ENCODE results near the gene ATP11B. TPM values are rescaled to one million over a fixed set of nuclear protein-coding genes. Genes with fewer than 3 reads are reported as not detected.

The ATP11B gene
- total and polyA plus RNA-seq, 9 of the 15 experiments (the other 6 are each of a cell fraction or from before 2014, with no cell fraction given) = 11.9 to 68.7 (median 41.8) TPM

DNA sequence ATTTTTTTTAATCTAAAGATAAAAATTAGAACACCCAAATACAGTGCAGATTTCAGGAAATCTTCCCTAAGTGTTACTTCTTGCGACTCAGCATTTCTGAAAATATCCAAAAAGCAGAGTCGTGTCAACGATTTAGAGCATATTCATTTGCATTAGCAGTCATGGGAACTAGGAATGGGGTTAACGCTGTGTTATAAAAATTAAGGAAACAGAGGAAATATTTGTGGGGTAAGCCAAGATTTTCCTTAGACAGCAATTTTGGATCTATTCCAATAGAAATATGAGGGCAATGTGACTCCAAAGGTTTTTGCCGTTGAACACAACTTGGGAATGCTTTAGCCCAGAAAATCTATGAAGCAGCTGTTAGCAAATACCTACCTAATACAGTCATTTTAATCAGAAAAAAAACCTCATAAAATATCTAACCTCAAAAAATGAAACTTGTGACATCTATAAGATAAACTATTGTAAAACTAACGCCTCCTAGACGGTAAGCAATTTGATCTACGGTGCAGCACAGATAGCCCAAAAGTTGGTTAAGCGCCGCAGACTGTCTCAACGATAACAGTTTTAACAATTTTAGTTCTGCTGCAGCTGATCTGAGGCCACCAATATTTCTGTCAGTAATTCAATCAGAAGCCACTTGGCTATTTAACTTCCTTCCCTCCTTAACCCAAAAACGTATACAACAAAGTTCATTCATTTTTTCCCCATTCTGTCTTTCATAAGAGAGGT lies 5.8 kb upstream of the ATP11B start (continued):
- peak in 1 of 2 experiments; percentile 22 for TF ChIP-seq AFF1 (IDR thresholded peaks at IDR 0.05; ENCODE audit: low read depth in 1 of 2, partially characterized antibody in 2 of 2)
- no peak for TF ChIP-seq SAFB (IDR thresholded peaks at IDR 0.05; ENCODE audit: borderline replicate concordance, low read depth, low read length)
- no peak for TF ChIP-seq HOXB6 (CRISPR knock-in tag; IDR thresholded peaks at IDR 0.05; ENCODE audit: borderline replicate concordance)
- TF ChIP-seq SRSF9 (IDR thresholded peaks at IDR 0.05; ENCODE audit: borderline replicate concordance, low read depth, low read length) = no peak
- TF ChIP-seq, protein P1, sequence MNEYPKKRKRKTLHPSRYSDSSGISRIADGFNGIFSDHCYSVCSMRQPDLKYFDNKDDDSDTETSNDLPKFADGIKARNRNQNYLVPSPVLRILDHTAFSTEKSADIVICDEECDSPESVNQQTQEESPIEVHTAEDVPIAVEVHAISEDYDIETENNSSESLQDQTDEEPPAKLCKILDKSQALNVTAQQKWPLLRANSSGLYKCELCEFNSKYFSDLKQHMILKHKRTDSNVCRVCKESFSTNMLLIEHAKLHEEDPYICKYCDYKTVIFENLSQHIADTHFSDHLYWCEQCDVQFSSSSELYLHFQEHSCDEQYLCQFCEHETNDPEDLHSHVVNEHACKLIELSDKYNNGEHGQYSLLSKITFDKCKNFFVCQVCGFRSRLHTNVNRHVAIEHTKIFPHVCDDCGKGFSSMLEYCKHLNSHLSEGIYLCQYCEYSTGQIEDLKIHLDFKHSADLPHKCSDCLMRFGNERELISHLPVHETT (CRISPR knock-in tag; conservative IDR thresholded peaks at IDR 0.05 in 1 of 2, IDR thresholded peaks at IDR 0.05 in 1 of 2) = 0 out of 4 replicates have a peak, but pooled peaks of 1 of the 2 experiments have one; percentile 21
- TF ChIP-seq, protein P2, sequence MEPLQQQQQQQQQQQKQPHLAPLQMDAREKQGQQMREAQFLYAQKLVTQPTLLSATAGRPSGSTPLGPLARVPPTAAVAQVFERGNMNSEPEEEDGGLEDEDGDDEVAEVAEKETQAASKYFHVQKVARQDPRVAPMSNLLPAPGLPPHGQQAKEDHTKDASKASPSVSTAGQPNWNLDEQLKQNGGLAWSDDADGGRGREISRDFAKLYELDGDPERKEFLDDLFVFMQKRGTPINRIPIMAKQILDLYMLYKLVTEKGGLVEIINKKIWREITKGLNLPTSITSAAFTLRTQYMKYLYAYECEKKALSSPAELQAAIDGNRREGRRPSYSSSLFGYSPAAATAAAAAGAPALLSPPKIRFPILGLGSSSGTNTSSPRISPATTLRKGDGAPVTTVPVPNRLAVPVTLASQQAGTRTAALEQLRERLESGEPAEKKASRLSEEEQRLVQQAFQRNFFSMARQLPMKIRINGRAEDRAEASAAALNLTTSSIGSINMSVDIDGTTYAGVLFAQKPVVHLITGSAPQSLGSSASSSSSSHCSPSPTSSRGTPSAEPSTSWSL (CRISPR knock-in tag; IDR thresholded peaks at IDR 0.05; ENCODE audit: borderline replicate concordance) = no peak
- TF ChIP-seq TBL1XR1 (IDR thresholded peaks at IDR 0.05; ENCODE audit: low read length in 2 of 2) = peak in 1 of 2 experiments; percentile 77; a peak in 1 of 4 replicates
- no peak for TF ChIP-seq NR2C1 (IDR thresholded peaks at IDR 0.05)
- TF ChIP-seq NR2C1 (tag; IDR thresholded peaks at IDR 0.05) = no peak
- TF ChIP-seq ZNF146 (CRISPR knock-in tag; IDR thresholded peaks at IDR 0.05; ENCODE audit: unreplicated experiment) = no peak
- TF ChIP-seq SREBF1 (IDR thresholded peaks at IDR 0.05; ENCODE audit: borderline replicate concordance, low read depth, low read length) = no peak
- no peak for TF ChIP-seq GTF2A2 (tag; IDR thresholded peaks at IDR 0.05)
- TF ChIP-seq SFPQ (IDR thresholded peaks at IDR 0.05; ENCODE audit: low read depth, low read length) = no peak
- TF ChIP-seq, protein P3, sequence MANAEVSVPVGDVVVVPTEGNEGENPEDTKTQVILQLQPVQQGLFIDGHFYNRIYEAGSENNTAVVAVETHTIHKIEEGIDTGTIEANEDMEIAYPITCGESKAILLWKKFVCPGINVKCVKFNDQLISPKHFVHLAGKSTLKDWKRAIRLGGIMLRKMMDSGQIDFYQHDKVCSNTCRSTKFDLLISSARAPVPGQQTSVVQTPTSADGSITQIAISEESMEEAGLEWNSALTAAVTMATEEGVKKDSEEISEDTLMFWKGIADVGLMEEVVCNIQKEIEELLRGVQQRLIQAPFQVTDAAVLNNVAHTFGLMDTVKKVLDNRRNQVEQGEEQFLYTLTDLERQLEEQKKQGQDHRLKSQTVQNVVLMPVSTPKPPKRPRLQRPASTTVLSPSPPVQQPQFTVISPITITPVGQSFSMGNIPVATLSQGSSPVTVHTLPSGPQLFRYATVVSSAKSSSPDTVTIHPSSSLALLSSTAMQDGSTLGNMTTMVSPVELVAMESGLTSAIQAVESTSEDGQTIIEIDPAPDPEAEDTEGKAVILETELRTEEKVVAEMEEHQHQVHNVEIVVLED (CRISPR knock-in tag; IDR thresholded peaks at IDR 0.05) = no peak
- TF ChIP-seq MEIS2 (IDR thresholded peaks at IDR 0.05; ENCODE audit: partially characterized antibody) = peak; percentile 88
